Measurements from ENCODE around the gene CELF5. TPM values are rescaled to one million over a fixed set of nuclear protein-coding genes. Genes with fewer than 3 reads are reported as not detected.

CELF5 gene
- total and polyA plus RNA-seq, 2 experiments from 2014 or later = 1.1 TPM; not detected in 1

GRCh38 chr19:3302755-3303154, 78.3 kb downstream of the CELF5 start:
- H3K9me2 ChIP-seq (ENCODE audit: insufficient read depth) = no peaks in the 10 kb centered on the region
- no peak for TF ChIP-seq EZH2phosphoT487 (IDR thresholded peaks at IDR 0.05; ENCODE audit: insufficient read depth, low read depth)
- TF ChIP-seq EZH2 (IDR thresholded peaks at IDR 0.05; ENCODE audit: insufficient read depth, poor library complexity, severe bottlenecking) = no peak
- H3K27ac ChIP-seq = no peak overlapping the region
- H3K4me2 ChIP-seq (ENCODE audit: unreplicated experiment) = no peak overlapping the region
- WGBS, 2 experiments (ENCODE audit: low coverage in 1 of 2, low lambda C conversion rate in 2 of 2, missing lambda C conversion rate in 2 of 2) = 20 to 24% methylated on average over 3 of the region's 3 CpGs
- in situ Hi-C loops (cut with MboI) = loop anchor here (25.0 kb wide), 1 partner anchor 310 kb away; the partner anchor contains the start of gene TBXA2R
- no peaks in the 10 kb centered on the region for H3K4me1 ChIP-seq (ENCODE audit: insufficient read depth)
- peaks cover 3% of the 10 kb centered on the region for H3K27me3 ChIP-seq (replicated peaks; ENCODE audit: insufficient read depth)
- no peaks in the 10 kb centered on the region for H3K36me3 ChIP-seq (ENCODE audit: low read depth)
- no peak for DNase-seq
- H3K9ac ChIP-seq = no peak overlapping the region
- H3K4me3 ChIP-seq = no peak overlapping the region
- no peaks in the 10 kb centered on the region for H3K79me2 ChIP-seq (ENCODE audit: insufficient read depth)
- no peaks in the 10 kb centered on the region for H3F3A ChIP-seq (ENCODE audit: insufficient read depth)
- no peak overlapping the region for H2AFZ ChIP-seq
- no peaks in the 10 kb centered on the region for H4K20me1 ChIP-seq (ENCODE audit: insufficient read depth)
- H3K9me3 ChIP-seq (ENCODE audit: low read depth) = no peaks in the 10 kb centered on the region

- H3F3A ChIP-seq (ENCODE audit: insufficient read depth) = no peaks in the 10 kb centered on the region
- DNase-seq = peak; percentile 75
- H2AFZ ChIP-seq = no peak overlapping the region
- H3K9ac ChIP-seq = no peak overlapping the region
- no peaks in the 10 kb centered on the region for H4K20me1 ChIP-seq (ENCODE audit: insufficient read depth)
- no peak overlapping the region for H3K4me2 ChIP-seq (ENCODE audit: unreplicated experiment)
- no peaks in the 10 kb centered on the region for H3K4me1 ChIP-seq (ENCODE audit: insufficient read depth)
- TF ChIP-seq EZH2 (IDR thresholded peaks at IDR 0.05; ENCODE audit: insufficient read depth, poor library complexity, severe bottlenecking) (no peak), EZH2phosphoT487 (IDR thresholded peaks at IDR 0.05; ENCODE audit: insufficient read depth, low read depth) (no peak)
- H3K27ac ChIP-seq = no peak overlapping the region
- H3K36me3 ChIP-seq (ENCODE audit: low read depth) = no peaks in the 10 kb centered on the region
- in situ Hi-C loops (cut with MboI) = loop anchor here (25.0 kb wide), 1 partner anchor 307 kb away; the partner anchor contains the start of gene TBXA2R
- H3K9me2 ChIP-seq (ENCODE audit: insufficient read depth) = no peaks in the 10 kb centered on the region
- 1 to 2% methylated on average over 22 of the region's 22 CpGs for WGBS, 2 experiments (ENCODE audit: low coverage in 1 of 2, low lambda C conversion rate in 2 of 2, missing lambda C conversion rate in 2 of 2)
- peaks cover 7% of the 10 kb centered on the region for H3K27me3 ChIP-seq (replicated peaks; ENCODE audit: insufficient read depth)
- no peak overlapping the region for H3K4me3 ChIP-seq
- no peaks in the 10 kb centered on the region for H3K9me3 ChIP-seq (ENCODE audit: low read depth)
- no peaks in the 10 kb centered on the region for H3K79me2 ChIP-seq (ENCODE audit: insufficient read depth)
These were observed 80.5 kb downstream of the CELF5 start for GRCh38 chr19:3304871-3305423.

- H4K20me1 ChIP-seq (ENCODE audit: insufficient read depth) = no peaks in the 10 kb centered on the region
- H2AFZ ChIP-seq = no peak overlapping the region
- no peaks in the 10 kb centered on the region for H3K4me1 ChIP-seq (ENCODE audit: insufficient read depth)
- no peaks in the 10 kb centered on the region for H3K79me2 ChIP-seq (ENCODE audit: insufficient read depth)
- H3K9ac ChIP-seq = no peak overlapping the region
- DNase-seq = no peak
- H3K36me3 ChIP-seq (ENCODE audit: low read depth) = no peaks in the 10 kb centered on the region
- 86 to 93% methylated on average over 1 of the region's 1 CpG for WGBS, 2 experiments (ENCODE audit: low coverage in 1 of 2, low lambda C conversion rate in 2 of 2, missing lambda C conversion rate in 2 of 2)
- no peak overlapping the region for H3K4me3 ChIP-seq
- H3K9me2 ChIP-seq (ENCODE audit: insufficient read depth) = no peaks in the 10 kb centered on the region
- TF ChIP-seq EZH2 (IDR thresholded peaks at IDR 0.05; ENCODE audit: insufficient read depth, poor library complexity, severe bottlenecking) = no peak
- no peak for TF ChIP-seq EZH2phosphoT487 (IDR thresholded peaks at IDR 0.05; ENCODE audit: insufficient read depth, low read depth)
- in situ Hi-C loops (cut with MboI) = loop anchor here (25.0 kb wide), 1 partner anchor 303 kb away; the partner anchor contains the start of gene TBXA2R
- H3K27ac ChIP-seq = no peak overlapping the region
- H3K4me2 ChIP-seq (ENCODE audit: unreplicated experiment) = no peak overlapping the region
- H3F3A ChIP-seq (ENCODE audit: insufficient read depth) = no peaks in the 10 kb centered on the region
- no peaks in the 10 kb centered on the region for H3K9me3 ChIP-seq (ENCODE audit: low read depth)
- peaks cover 14% of the 10 kb centered on the region for H3K27me3 ChIP-seq (replicated peaks; ENCODE audit: insufficient read depth)
These were observed 85.3 kb downstream of the CELF5 start for GRCh38 chr19:3309724-3310123.

GRCh38 chr19:3310280-3310679, 85.8 kb downstream of the CELF5 start:
- H3K27me3 ChIP-seq (replicated peaks; ENCODE audit: insufficient read depth) = peaks cover 14% of the 10 kb centered on the region

More at GRCh38 chr19:3310280-3310679, 85.8 kb downstream of the CELF5 start:
- Histone ChIP-seq H3K4me1 (ENCODE audit: insufficient read depth) (no peaks in the 10 kb centered on the region), H4K20me1 (ENCODE audit: insufficient read depth) (no peaks in the 10 kb centered on the region), H3K4me2 (ENCODE audit: unreplicated experiment) (no peak overlapping the region), H3K9ac (no peak overlapping the region), H2AFZ (no peak overlapping the region), H3K9me2 (ENCODE audit: insufficient read depth) (no peaks in the 10 kb centered on the region), H3K36me3 (ENCODE audit: low read depth) (no peaks in the 10 kb centered on the region), H3K9me3 (ENCODE audit: low read depth) (no peaks in the 10 kb centered on the region), H3K27ac (no peak overlapping the region), H3F3A (ENCODE audit: insufficient read depth) (no peaks in the 10 kb centered on the region), H3K4me3 (no peak overlapping the region), H3K79me2 (ENCODE audit: insufficient read depth) (no peaks in the 10 kb centered on the region)
- 83 to 86% methylated on average over 1 of the region's 1 CpG for WGBS, 2 experiments (ENCODE audit: low coverage in 1 of 2, low lambda C conversion rate in 2 of 2, missing lambda C conversion rate in 2 of 2)
- in situ Hi-C loops (cut with MboI) = loop anchor here (25.0 kb wide), 1 partner anchor 302 kb away; the partner anchor contains the start of gene TBXA2R
- DNase-seq = no peak
- TF ChIP-seq EZH2 (IDR thresholded peaks at IDR 0.05; ENCODE audit: insufficient read depth, poor library complexity, severe bottlenecking) = no peak
- no peak for TF ChIP-seq EZH2phosphoT487 (IDR thresholded peaks at IDR 0.05; ENCODE audit: insufficient read depth, low read depth)

All from GM23248 (cell line).